ENCODE results near the gene S100A2. TPM values are rescaled to one million over a fixed set of nuclear protein-coding genes. Genes with fewer than 3 reads are reported as not detected.

S100A2 gene
- total and polyA plus RNA-seq, 2 of the 8 experiments (the other 6 are each of a cell fraction or from before 2014, with no cell fraction given) = 0.86 TPM; not detected in 1

DNA sequence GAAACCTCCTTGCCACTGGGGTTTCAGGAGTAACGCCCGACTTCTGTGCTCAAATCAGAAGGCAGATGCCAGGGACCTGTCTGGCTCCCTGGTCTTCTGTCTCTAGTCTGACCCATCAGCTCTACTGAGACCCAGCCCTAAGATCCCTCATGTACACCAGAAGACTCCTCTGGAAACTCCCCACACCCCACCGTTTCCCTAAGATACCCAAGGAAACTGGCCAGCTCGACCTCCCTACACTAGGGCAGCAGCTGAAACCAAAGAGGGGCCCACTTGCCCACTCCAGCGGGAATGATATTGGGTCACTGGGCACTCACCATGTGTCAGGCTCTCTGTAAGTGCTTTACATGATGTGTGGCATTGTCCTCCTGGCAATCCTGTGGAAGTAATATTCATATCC lies 47.8 kb upstream of the S100A2 start:
- no peaks in the 10 kb centered on the region for H3K36me3 ChIP-seq (ENCODE audit: control insufficient read depth in 2 of 4, insufficient read depth in 4 of 4, low read length in 3 of 4)
- FAIRE-seq (no peak), DNase-seq (ENCODE audit: low read depth in 1 of 2, low spot score in 2 of 2) (no peak)
- H3K4me1 ChIP-seq (replicated peaks in 1 of 4; ENCODE audit: control insufficient read depth in 3 of 4, insufficient read depth in 4 of 4, low read length in 3 of 4) = peaks cover 0 to 30% (median 20%) of the 10 kb centered on the region in 4 experiments; a peak in 6 of 7 replicates
- H4K91ac ChIP-seq (replicated peaks; ENCODE audit: insufficient read length, low read length) = peak overlapping the region; percentile 64
- H4K8ac ChIP-seq (ENCODE audit: extremely low read depth, insufficient read depth, low read length) = peak overlapping the region; percentile 75; the same call in 1 of the 2 replicates
- H3K4me3 ChIP-seq (ENCODE audit: extremely low read depth in 1 of 4, insufficient read depth in 2 of 4, low read depth in 3 of 4, low read length in 4 of 4) = peak overlapping the region in 1 of 4 experiments; percentile 51; a peak in 1 of 8 replicates
- 76% methylated on average over 5 of the region's 5 CpGs; no CpG with 5 or more reads in 1 of the 2 experiments for WGBS, 2 experiments (ENCODE audit: extremely low coverage in 1 of 2, insufficient coverage in 1 of 2, insufficient read length in 1 of 2, insufficient replicate concordance in 2 of 2, low coverage in 1 of 2, low lambda C conversion rate in 2 of 2, missing lambda C conversion rate in 1 of 2)
- H2BK12ac ChIP-seq (ENCODE audit: low read depth, low read length) = 0 out of 2 replicates have a peak overlapping the region, but pooled peaks have one; percentile 50
- H3K18ac ChIP-seq (ENCODE audit: extremely low read depth, low read length) = no peak overlapping the region; the same call in 1 of the 2 replicates
- TF ChIP-seq CHD2 (IDR thresholded peaks at IDR 0.05; ENCODE audit: low read length) (no peak), CHD1 (IDR thresholded peaks at IDR 0.05; ENCODE audit: low read depth, low read length) (no peak), RXRA (IDR thresholded peaks at IDR 0.05; ENCODE audit: insufficient read depth, low read depth, low read length) (no peak), SIX5 (IDR thresholded peaks at IDR 0.05; ENCODE audit: low read depth, low read length) (no peak), FOSL1 (IDR thresholded peaks at IDR 0.05; ENCODE audit: insufficient read depth, low read depth, low read length) (no peak), EGR1 (IDR thresholded peaks at IDR 0.05; ENCODE audit: borderline replicate concordance, low read depth, low read length) (no peak), CREB1 (IDR thresholded peaks at IDR 0.05) (no peak), POU5F1 (IDR thresholded peaks at IDR 0.05; ENCODE audit: low read depth, low read length) (no peak), NANOG (IDR thresholded peaks at IDR 0.05; ENCODE audit: insufficient read depth, low read depth, low read length, poor library complexity, severe bottlenecking) (no peak), HDAC2 (IDR thresholded peaks at IDR 0.05; ENCODE audit: borderline replicate concordance in 1 of 2, low read depth in 2 of 2, low read length in 2 of 2) (no peak), CBX5 (IDR thresholded peaks at IDR 0.05; ENCODE audit: low read depth, low read length) (no peak)
- TF ChIP-seq, protein P1, sequence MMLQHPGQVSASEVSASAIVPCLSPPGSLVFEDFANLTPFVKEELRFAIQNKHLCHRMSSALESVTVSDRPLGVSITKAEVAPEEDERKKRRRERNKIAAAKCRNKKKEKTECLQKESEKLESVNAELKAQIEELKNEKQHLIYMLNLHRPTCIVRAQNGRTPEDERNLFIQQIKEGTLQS (IDR thresholded peaks at IDR 0.05; ENCODE audit: insufficient read depth, low read depth, low read length) = no peak
- H2BK5ac ChIP-seq (ENCODE audit: low read depth, low read length) = peak overlapping the region; percentile 52; the same call in 1 of the 2 replicates
- no peak overlapping the region for H4K5ac ChIP-seq (ENCODE audit: insufficient read length, low read depth, low read length)
- peak overlapping the region; percentile 49; the same call in 1 of the 2 replicates for H2AFZ ChIP-seq (ENCODE audit: low read length)
- CTCF ChIA-PET (ENCODE audit: partially characterized antibody) = interaction anchor here (1.1 to 15.9 kb wide), 10 partner anchors 9 to 103 kb away, joined by 3 to 224 read pairs (median 24); partner anchors contain the start of genes S100A1, S100A13, S100A4 and S100A6
- H3K27me3 ChIP-seq (replicated peaks in 1 of 4; ENCODE audit: control insufficient read depth in 3 of 4, extremely low read depth in 1 of 4, insufficient read depth in 3 of 4, low read length in 3 of 4) = no peaks in the 10 kb centered on the region; a peak in 1 of 7 replicates
- no peak overlapping the region for H3K27ac ChIP-seq (ENCODE audit: low read depth, low read length)
- no peak overlapping the region for H3K9ac ChIP-seq (replicated peaks in 1 of 4; ENCODE audit: extremely low read depth in 1 of 4, low read depth in 3 of 4, low read length in 3 of 4)
- no peak overlapping the region for H3K23ac ChIP-seq (ENCODE audit: insufficient read length)
- peak overlapping the region; percentile 59 to 77; a peak in 2 of 4 replicates for H3K4me2 ChIP-seq (ENCODE audit: insufficient read depth in 1 of 2, low read depth in 2 of 2, low read length in 2 of 2)
- H4K20me1 ChIP-seq (replicated peaks in 1 of 2; ENCODE audit: control insufficient read depth in 1 of 2, insufficient read depth in 2 of 2, low read length in 2 of 2) = no peaks in the 10 kb centered on the region
- no peak overlapping the region for H2BK120ac ChIP-seq (replicated peaks; ENCODE audit: low read depth, low read length)
- no peak overlapping the region for H3K56ac ChIP-seq (replicated peaks; ENCODE audit: insufficient read length, low read depth, low read length)
- no peak overlapping the region for H3K4ac ChIP-seq (replicated peaks; ENCODE audit: insufficient read length, low read depth, low read length)
- no peaks in the 10 kb centered on the region for H3K79me2 ChIP-seq (ENCODE audit: control insufficient read depth in 1 of 2, insufficient read depth in 2 of 2, low read length in 2 of 2)
- no peak overlapping the region for H2AK5ac ChIP-seq (ENCODE audit: low read depth, low read length)
- H2BK20ac ChIP-seq (ENCODE audit: low read length) = peak overlapping the region; percentile 18; the same call in 1 of the 2 replicates
- H3K79me1 ChIP-seq (ENCODE audit: low read depth, low read length) = no peaks in the 10 kb centered on the region
- H3K14ac ChIP-seq (ENCODE audit: insufficient read length) = no peak overlapping the region
- H3K23me2 ChIP-seq (ENCODE audit: low read depth, low read length) = peaks cover 3% of the 10 kb centered on the region
- POLR2A ChIA-PET (ENCODE audit: partially characterized antibody) = interaction anchor here (1.0 to 15.3 kb wide), 6 partner anchors 14 to 45 kb away, joined by 3 to 261 read pairs (median 8); partner anchors contain the start of genes CHTOP, S100A1 and S100A13
- H3K9me3 ChIP-seq (ENCODE audit: insufficient read depth in 2 of 2, low read depth in 1 of 2, low read length in 1 of 2) = no peaks in the 10 kb centered on the region
- H2BK15ac ChIP-seq (ENCODE audit: low read length) = no peak overlapping the region
